ENCODE measurements around the gene PRKD1.

The PRKD1 gene

GRCh38 chr14:29836395-29836794 is 91.3 kb downstream of the PRKD1 start:
- Histone ChIP-seq H3K4me3 (ENCODE audit: low read length) (no peak overlapping the region), H3K27me3 (replicated peaks; ENCODE audit: control insufficient read depth, insufficient read depth, low read length) (no peaks in the 10 kb centered on the region), H3K4me1 (ENCODE audit: control insufficient read depth, insufficient read depth, low read length) (no peaks in the 10 kb centered on the region), H3K9me3 (ENCODE audit: control insufficient read depth, low read length) (peaks cover 30% of the 10 kb centered on the region), H3K36me3 (ENCODE audit: control insufficient read depth, insufficient read depth, low read length, severe bottlenecking) (peaks cover 3% of the 10 kb centered on the region), H3K9ac (ENCODE audit: low read length) (no peak overlapping the region)
- no peak for DNase-seq (ENCODE audit: low read depth)

GRCh38 chr14:29832042-29832441 is 95.6 kb downstream of the PRKD1 start:
- no peak for DNase-seq (ENCODE audit: low read depth)
- Histone ChIP-seq H3K9ac (ENCODE audit: low read length) (no peak overlapping the region), H3K9me3 (ENCODE audit: control insufficient read depth, low read length) (no peaks in the 10 kb centered on the region), H3K27me3 (replicated peaks; ENCODE audit: control insufficient read depth, insufficient read depth, low read length) (no peaks in the 10 kb centered on the region), H3K36me3 (ENCODE audit: control insufficient read depth, insufficient read depth, low read length, severe bottlenecking) (no peaks in the 10 kb centered on the region), H3K4me1 (ENCODE audit: control insufficient read depth, insufficient read depth, low read length) (no peaks in the 10 kb centered on the region), H3K4me3 (ENCODE audit: low read length) (no peak overlapping the region)

- H3K36me3 ChIP-seq (ENCODE audit: control insufficient read depth, insufficient read depth, low read length, severe bottlenecking) = no peaks in the 10 kb centered on the region
- no peaks in the 10 kb centered on the region for H3K27me3 ChIP-seq (replicated peaks; ENCODE audit: control insufficient read depth, insufficient read depth, low read length)
- H3K4me1 ChIP-seq (ENCODE audit: control insufficient read depth, insufficient read depth, low read length) = no peaks in the 10 kb centered on the region
- no peak overlapping the region for H3K9ac ChIP-seq (ENCODE audit: low read length)
- no peak overlapping the region for H3K4me3 ChIP-seq (ENCODE audit: low read length)
- DNase-seq (ENCODE audit: low read depth) = no peak
- no peaks in the 10 kb centered on the region for H3K9me3 ChIP-seq (ENCODE audit: control insufficient read depth, low read length)
Measured at GRCh38 chr14:29829851-29830250, 97.8 kb downstream of the PRKD1 start.

- H3K4me3 ChIP-seq (ENCODE audit: low read length) = no peak overlapping the region
Measured at GRCh38 chr14:29823816-29824215, 103.8 kb downstream of the PRKD1 start.

GRCh38 chr14:29822430-29822709 is 105.3 kb downstream of the PRKD1 start:
- Histone ChIP-seq H3K4me3 (ENCODE audit: low read length) (peak overlapping the region; percentile 43), H3K9ac (ENCODE audit: low read length) (peak overlapping the region; percentile 25), H3K9me3 (ENCODE audit: control insufficient read depth, low read length) (no peaks in the 10 kb centered on the region), H3K36me3 (ENCODE audit: control insufficient read depth, insufficient read depth, low read length, severe bottlenecking) (no peaks in the 10 kb centered on the region), H3K27me3 (replicated peaks; ENCODE audit: control insufficient read depth, insufficient read depth, low read length) (no peaks in the 10 kb centered on the region), H3K4me1 (ENCODE audit: control insufficient read depth, insufficient read depth, low read length) (peaks cover 19% of the 10 kb centered on the region)
- peak; percentile 60 for DNase-seq (ENCODE audit: low read depth)

More at GRCh38 chr14:29823816-29824215, 103.8 kb downstream of the PRKD1 start:
- Histone ChIP-seq H3K4me1 (ENCODE audit: control insufficient read depth, insufficient read depth, low read length) (peaks cover 19% of the 10 kb centered on the region), H3K9me3 (ENCODE audit: control insufficient read depth, low read length) (no peaks in the 10 kb centered on the region), H3K27me3 (replicated peaks; ENCODE audit: control insufficient read depth, insufficient read depth, low read length) (no peaks in the 10 kb centered on the region), H3K9ac (ENCODE audit: low read length) (no peak overlapping the region), H3K36me3 (ENCODE audit: control insufficient read depth, insufficient read depth, low read length, severe bottlenecking) (no peaks in the 10 kb centered on the region)
- no peak for DNase-seq (ENCODE audit: low read depth)

GRCh38 chr14:29821661-29822429 is 105.8 kb downstream of the PRKD1 start:
- H3K4me3 ChIP-seq (ENCODE audit: low read length) = peak overlapping the region; percentile 43
- H3K36me3 ChIP-seq (ENCODE audit: control insufficient read depth, insufficient read depth, low read length, severe bottlenecking) = no peaks in the 10 kb centered on the region
- H3K4me1 ChIP-seq (ENCODE audit: control insufficient read depth, insufficient read depth, low read length) = peaks cover 19% of the 10 kb centered on the region
- peak; percentile 55 for DNase-seq (ENCODE audit: low read depth)
- H3K9me3 ChIP-seq (ENCODE audit: control insufficient read depth, low read length) = no peaks in the 10 kb centered on the region
- peak overlapping the region; percentile 25 for H3K9ac ChIP-seq (ENCODE audit: low read length)
- no peaks in the 10 kb centered on the region for H3K27me3 ChIP-seq (replicated peaks; ENCODE audit: control insufficient read depth, insufficient read depth, low read length)

- peak; percentile 31 for DNase-seq (ENCODE audit: low read depth)
- Histone ChIP-seq H3K4me3 (ENCODE audit: low read length) (no peak overlapping the region), H3K9me3 (ENCODE audit: control insufficient read depth, low read length) (no peaks in the 10 kb centered on the region), H3K36me3 (ENCODE audit: control insufficient read depth, insufficient read depth, low read length, severe bottlenecking) (no peaks in the 10 kb centered on the region), H3K9ac (ENCODE audit: low read length) (no peak overlapping the region), H3K27me3 (replicated peaks; ENCODE audit: control insufficient read depth, insufficient read depth, low read length) (no peaks in the 10 kb centered on the region), H3K4me1 (ENCODE audit: control insufficient read depth, insufficient read depth, low read length) (peaks cover 19% of the 10 kb centered on the region)
Measured at GRCh38 chr14:29821242-29821641, 106.4 kb downstream of the PRKD1 start.

- Histone ChIP-seq H3K4me3 (ENCODE audit: low read length) (no peak overlapping the region), H3K4me1 (ENCODE audit: control insufficient read depth, insufficient read depth, low read length) (peaks cover 19% of the 10 kb centered on the region), H3K9ac (ENCODE audit: low read length) (no peak overlapping the region), H3K27me3 (replicated peaks; ENCODE audit: control insufficient read depth, insufficient read depth, low read length) (no peaks in the 10 kb centered on the region), H3K36me3 (ENCODE audit: control insufficient read depth, insufficient read depth, low read length, severe bottlenecking) (no peaks in the 10 kb centered on the region), H3K9me3 (ENCODE audit: control insufficient read depth, low read length) (no peaks in the 10 kb centered on the region)
- peak; percentile 9 for DNase-seq (ENCODE audit: low read depth)
Measured at GRCh38 chr14:29820785-29821184, 106.9 kb downstream of the PRKD1 start.

- peaks cover 19% of the 10 kb centered on the region for H3K4me1 ChIP-seq (ENCODE audit: control insufficient read depth, insufficient read depth, low read length)
- no peaks in the 10 kb centered on the region for H3K27me3 ChIP-seq (replicated peaks; ENCODE audit: control insufficient read depth, insufficient read depth, low read length)
Measured at GRCh38 chr14:29817767-29818405, 109.8 kb downstream of the PRKD1 start.

GRCh38 chr14:29815016-29815674 is 112.5 kb downstream of the PRKD1 start:
- H3K4me1 ChIP-seq (ENCODE audit: control insufficient read depth, insufficient read depth, low read length) = peaks cover 4% of the 10 kb centered on the region
- no peaks in the 10 kb centered on the region for H3K27me3 ChIP-seq (replicated peaks; ENCODE audit: control insufficient read depth, insufficient read depth, low read length)
- no peak overlapping the region for H3K9ac ChIP-seq (ENCODE audit: low read length)
- H3K9me3 ChIP-seq (ENCODE audit: control insufficient read depth, low read length) = no peaks in the 10 kb centered on the region
- H3K36me3 ChIP-seq (ENCODE audit: control insufficient read depth, insufficient read depth, low read length, severe bottlenecking) = no peaks in the 10 kb centered on the region
- DNase-seq (ENCODE audit: low read depth) = no peak
- H3K4me3 ChIP-seq (ENCODE audit: low read length) = no peak overlapping the region

More at GRCh38 chr14:29817767-29818405, 109.8 kb downstream of the PRKD1 start:
- Histone ChIP-seq H3K36me3 (ENCODE audit: control insufficient read depth, insufficient read depth, low read length, severe bottlenecking) (no peaks in the 10 kb centered on the region), H3K9me3 (ENCODE audit: control insufficient read depth, low read length) (no peaks in the 10 kb centered on the region), H3K4me3 (ENCODE audit: low read length) (no peak overlapping the region), H3K9ac (ENCODE audit: low read length) (no peak overlapping the region)
- DNase-seq (ENCODE audit: low read depth) = no peak

- no peaks in the 10 kb centered on the region for H3K36me3 ChIP-seq (ENCODE audit: control insufficient read depth, insufficient read depth, low read length, severe bottlenecking)
- no peaks in the 10 kb centered on the region for H3K9me3 ChIP-seq (ENCODE audit: control insufficient read depth, low read length)
- H3K9ac ChIP-seq (ENCODE audit: low read length) = no peak overlapping the region
- no peaks in the 10 kb centered on the region for H3K27me3 ChIP-seq (replicated peaks; ENCODE audit: control insufficient read depth, insufficient read depth, low read length)
- no peak overlapping the region for H3K4me3 ChIP-seq (ENCODE audit: low read length)
- H3K4me1 ChIP-seq (ENCODE audit: control insufficient read depth, insufficient read depth, low read length) = peaks cover 5% of the 10 kb centered on the region
- DNase-seq (ENCODE audit: low read depth) = no peak
Measured at GRCh38 chr14:29814156-29815015, 113.3 kb downstream of the PRKD1 start.

All from adipocyte (in vitro differentiated cells).